GM04504 (cell line): ENCODE measurements around the gene HIKESHI.
"Not testable (repeated sequence)": the region's sequence is repeated elsewhere in the genome, so short reads cannot be mapped to it uniquely, and the experiment has no call there.

Experiments used
- DNase-seq: peaks from one replicate; pipeline ENCODE4 v3.0.0-alpha.2; 2012; ENCODE audit warnings: low read depth

Gene HIKESHI

GRCh38 chr11:86292912-86293616, 9.0 kb upstream of the HIKESHI start:
- no peak for DNase-seq

- DNase-seq = peak; percentile 8
Measured at GRCh38 chr11:86294026-86294425, 8.0 kb upstream of the HIKESHI start.

- DNase-seq = no peak
Measured at GRCh38 chr11:86301742-86302091, 323 bp upstream of the HIKESHI start.

GRCh38 chr11:86303257-86303656, 1.2 kb downstream of the HIKESHI start:
- no peak for DNase-seq

- DNase-seq = not testable (repeated sequence)
Measured at GRCh38 chr11:86308710-86309109, 6.7 kb downstream of the HIKESHI start.

- DNase-seq = no peak
Measured at GRCh38 chr11:86313793-86314192, 11.8 kb downstream of the HIKESHI start.

GRCh38 chr11:86314636-86315035, 12.6 kb downstream of the HIKESHI start:
- no peak for DNase-seq

GRCh38 chr11:86335131-86335767, 33.2 kb downstream of the HIKESHI start:
- DNase-seq = no peak

- DNase-seq = no peak
Measured at GRCh38 chr11:86337227-86337626, 35.2 kb downstream of the HIKESHI start.

- DNase-seq = no peak
Measured at GRCh38 chr11:86341382-86341781, 39.3 kb downstream of the HIKESHI start.

GRCh38 chr11:86346513-86346912, 44.5 kb downstream of the HIKESHI start:
- DNase-seq = no peak

- DNase-seq = no peak
Measured at GRCh38 chr11:86355256-86355655, 53.2 kb downstream of the HIKESHI start.

- DNase-seq = not testable (repeated sequence)
Measured at GRCh38 chr11:86357412-86357811, 55.4 kb downstream of the HIKESHI start.

- no peak for DNase-seq
Measured at GRCh38 chr11:86358720-86359119, 56.7 kb downstream of the HIKESHI start.

GRCh38 chr11:86360775-86361395, 58.8 kb downstream of the HIKESHI start:
- peak; percentile 20 for DNase-seq

- DNase-seq = no peak
Measured at GRCh38 chr11:86363424-86363823, 61.4 kb downstream of the HIKESHI start.

- peak; percentile 13 for DNase-seq
Measured at GRCh38 chr11:86365546-86365945, 63.5 kb downstream of the HIKESHI start.

GRCh38 chr11:86369668-86370067, 67.6 kb downstream of the HIKESHI start:
- DNase-seq = no peak

GRCh38 chr11:86370171-86370570, 68.1 kb downstream of the HIKESHI start:
- no peak for DNase-seq

- DNase-seq = no peak
Measured at GRCh38 chr11:86370922-86371594, 69.0 kb downstream of the HIKESHI start.

GRCh38 chr11:86372041-86372440, 70.0 kb downstream of the HIKESHI start:
- no peak for DNase-seq

GRCh38 chr11:86372586-86372985, 70.5 kb downstream of the HIKESHI start:
- DNase-seq = no peak

GRCh38 chr11:86374069-86374468, 72.0 kb downstream of the HIKESHI start:
- DNase-seq = no peak
